Thyroid gland (tissue), 4 donors: ENCODE measurements around the gene PIH1D1. TPM values are rescaled to one million over a fixed set of nuclear protein-coding genes. Genes with fewer than 3 reads are reported as not detected.

Experiments used
- DNase-seq, 2 donors: peaks; one replicate each; pipeline ENCODE4 v3.0.0-alpha.2; 2019
- H3K27ac ChIP-seq, 3 donors: fragments of 200-600 bp; sonication (generic); 1 replicate in 2 of 3; 2 replicates in 1 of 3; pipeline ENCODE4 v1.5.1; 2016 to 2019; ENCODE audit warnings: mild to moderate bottlenecking in 1 of 3, moderate library complexity in 1 of 3
- H3K27me3 ChIP-seq: fragments of 200-600 bp; sonication (generic); one replicate; pipeline ENCODE4 v1.5.1; 2019
- H3K36me3 ChIP-seq, 2 donors: fragments of 200-600 bp; sonication (generic); one replicate each; pipeline ENCODE4 v1.5.1; 2016 to 2019
- H3K4me1 ChIP-seq, 2 donors: fragments of 200-600 bp; sonication (generic); one replicate each; pipeline ENCODE4 v1.5.1; 2017 to 2019
- H3K4me3 ChIP-seq, 3 donors: fragments of 200-600 bp; sonication (generic); replicated peaks in 1 of 3; 1 replicate in 2 of 3; 2 replicates in 1 of 3; pipeline ENCODE4 v1.5.1; 2016; ENCODE audit warnings: mild to moderate bottlenecking in 1 of 3
- H3K9me3 ChIP-seq: fragments of 200-600 bp; sonication (generic); one replicate; pipeline ENCODE4 v1.5.1; 2017
- POLR2A ChIP-seq, 2 donors: fragments of 450-650 bp; IDR thresholded peaks; one replicate each; pipeline ENCODE4 v1.6.1; 2017; ENCODE audit warnings: antibody characterized with exemption in 2 of 2, mild to moderate bottlenecking in 2 of 2, moderate library complexity in 1 of 2
- WGBS, 2 donors: methylation state at CpG; one replicate each; pipeline ENCODE4 v1.1.5; 2017; 5-methylcytosine and 5-hydroxymethylcytosine counted together
- intact Hi-C: fragments of 100-400 bp; cut with DNase I; formaldehyde crosslinking; loops from one replicate; pipeline ENCODE4 v1.15.1; 2023
- total RNA-seq, 4 donors: library from RNA; depleted of rRNA; stranded (reverse); fragments of >200 nt; gene quantifications; one replicate each; pipeline ENCODE4 v1.2.3, GENCODE V29; 2016
- TF ChIP-seq, protein P1 (sequence below), 6 experiments: fragments of 200-600 bp in 3 of 6; fragments of 450-650 bp in 3 of 6; sonication (generic) in 3 of 6; IDR thresholded peaks; one replicate each; pipeline ENCODE4 v1.5.1; 2016 to 2019; ENCODE audit warnings: antibody characterized with exemption in 6 of 6, mild to moderate bottlenecking in 2 of 6, inconsistent platforms in 1 of 6, moderate library complexity in 1 of 6

The PIH1D1 gene
- total RNA-seq, 4 donors from 2014 or later = 69.7 to 125 (median 99.8) TPM

GRCh38 chr19:49432141-49433073 is 19.2 kb downstream of the PIH1D1 start:
- no peak overlapping the region for H3K4me3 ChIP-seq
- no peak overlapping the region for H3K27ac ChIP-seq
- intact Hi-C loops = no loop called here
- 14 to 18% methylated on average over 42 to 48 of the region's 63 CpGs for WGBS, 2 donors
- TF ChIP-seq, protein P1, sequence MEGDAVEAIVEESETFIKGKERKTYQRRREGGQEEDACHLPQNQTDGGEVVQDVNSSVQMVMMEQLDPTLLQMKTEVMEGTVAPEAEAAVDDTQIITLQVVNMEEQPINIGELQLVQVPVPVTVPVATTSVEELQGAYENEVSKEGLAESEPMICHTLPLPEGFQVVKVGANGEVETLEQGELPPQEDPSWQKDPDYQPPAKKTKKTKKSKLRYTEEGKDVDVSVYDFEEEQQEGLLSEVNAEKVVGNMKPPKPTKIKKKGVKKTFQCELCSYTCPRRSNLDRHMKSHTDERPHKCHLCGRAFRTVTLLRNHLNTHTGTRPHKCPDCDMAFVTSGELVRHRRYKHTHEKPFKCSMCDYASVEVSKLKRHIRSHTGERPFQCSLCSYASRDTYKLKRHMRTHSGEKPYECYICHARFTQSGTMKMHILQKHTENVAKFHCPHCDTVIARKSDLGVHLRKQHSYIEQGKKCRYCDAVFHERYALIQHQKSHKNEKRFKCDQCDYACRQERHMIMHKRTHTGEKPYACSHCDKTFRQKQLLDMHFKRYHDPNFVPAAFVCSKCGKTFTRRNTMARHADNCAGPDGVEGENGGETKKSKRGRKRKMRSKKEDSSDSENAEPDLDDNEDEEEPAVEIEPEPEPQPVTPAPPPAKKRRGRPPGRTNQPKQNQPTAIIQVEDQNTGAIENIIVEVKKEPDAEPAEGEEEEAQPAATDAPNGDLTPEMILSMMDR (IDR thresholded peaks at IDR 0.05) = no peak
- TF ChIP-seq POLR2A (IDR thresholded peaks at IDR 0.05) = no peak
- DNase-seq = no peak
- H3K4me1 ChIP-seq = peaks cover 8 to 9% of the 10 kb centered on the region in 2 donors
- no peaks in the 10 kb centered on the region for H3K36me3 ChIP-seq
- peaks cover 39% of the 10 kb centered on the region for H3K27me3 ChIP-seq
- no peaks in the 10 kb centered on the region for H3K9me3 ChIP-seq

- no peaks in the 10 kb centered on the region for H3K36me3 ChIP-seq
- no peaks in the 10 kb centered on the region for H3K9me3 ChIP-seq
- peaks cover 47% of the 10 kb centered on the region for H3K27me3 ChIP-seq
- H3K4me3 ChIP-seq = no peak overlapping the region
- peaks cover 8 to 9% of the 10 kb centered on the region in 2 donors for H3K4me1 ChIP-seq
- no peak for DNase-seq
- intact Hi-C loops = no loop called here
- H3K27ac ChIP-seq = no peak overlapping the region
- TF ChIP-seq POLR2A (IDR thresholded peaks at IDR 0.05) = no peak
- TF ChIP-seq, protein P1 (IDR thresholded peaks at IDR 0.05) = no peak
- WGBS, 2 donors = 49 to 59% methylated on average over 17 to 25 of the region's 29 CpGs
Observed at GRCh38 chr19:49431330-49431749, 20.3 kb downstream of the PIH1D1 start.

GRCh38 chr19:49430678-49431329 is 20.8 kb downstream of the PIH1D1 start:
- peaks cover 8 to 9% of the 10 kb centered on the region in 2 donors for H3K4me1 ChIP-seq
- no peaks in the 10 kb centered on the region for H3K36me3 ChIP-seq
- H3K9me3 ChIP-seq = no peaks in the 10 kb centered on the region
- H3K4me3 ChIP-seq = no peak overlapping the region
- no peak overlapping the region for H3K27ac ChIP-seq
- TF ChIP-seq, protein P1 (IDR thresholded peaks at IDR 0.05) = no peak
- TF ChIP-seq POLR2A (IDR thresholded peaks at IDR 0.05) = no peak
- H3K27me3 ChIP-seq = peaks cover 53% of the 10 kb centered on the region
- no peak for DNase-seq
- WGBS, 2 donors = 59 to 63% methylated on average over 11 to 28 of the region's 28 CpGs
- intact Hi-C loops = no loop called here

DNA sequence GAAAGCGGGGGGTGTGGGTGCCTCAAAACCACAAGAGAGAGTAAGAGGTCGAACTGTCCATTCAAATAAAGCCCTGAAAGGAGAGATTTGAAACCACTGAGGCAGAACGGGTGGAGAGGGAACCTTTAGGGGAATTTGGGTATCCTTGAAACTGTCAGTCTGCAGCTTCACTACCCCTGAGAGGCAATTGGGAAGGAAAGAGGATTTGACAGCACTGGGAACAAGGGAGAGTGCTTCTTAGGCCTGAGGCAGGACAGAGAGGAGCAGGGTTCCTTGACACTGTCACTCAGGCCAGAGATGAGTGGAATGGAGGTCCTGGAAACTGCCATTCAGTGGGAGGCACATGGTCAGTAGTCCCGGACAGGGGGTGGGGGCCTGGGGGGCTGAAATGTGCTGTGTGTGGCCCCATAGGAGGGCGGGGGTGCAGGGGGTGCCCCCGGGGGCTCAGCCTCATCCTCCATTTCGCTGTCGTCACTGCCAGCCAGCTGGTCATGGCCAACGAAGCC is 21.4 kb downstream of the PIH1D1 start:
- Histone ChIP-seq H3K4me1 (peaks cover 8 to 9% of the 10 kb centered on the region in 2 donors), H3K27ac (no peak overlapping the region), H3K9me3 (no peaks in the 10 kb centered on the region), H3K36me3 (no peaks in the 10 kb centered on the region), H3K27me3 (peaks cover 59% of the 10 kb centered on the region), H3K4me3 (no peak overlapping the region)
- DNase-seq = no peak
- 61 to 63% methylated on average over 8 to 9 of the region's 9 CpGs for WGBS, 2 donors
- TF ChIP-seq, protein P1 (IDR thresholded peaks at IDR 0.05) = no peak
- no peak for TF ChIP-seq POLR2A (IDR thresholded peaks at IDR 0.05)
- intact Hi-C loops = no loop called here
